HL-60 (cell line): ENCODE measurements around the gene HELZ.

ENCODE experiments used
- DNase-seq, 2 experiments: peaks; one replicate each; pipeline ENCODE4 v3.0.0-alpha.2; 2010 to 2020; ENCODE audit warnings: low read depth in 1 of 2, low spot score in 1 of 2
- H3K27ac ChIP-seq: fragments of 250-450 bp; sonication (Bioruptor Pico); replicated peaks from 2 replicates; pipeline ENCODE4 v1.5.1; 2020; ENCODE audit warnings: mild to moderate bottlenecking, moderate library complexity
- H3K27me3 ChIP-seq: fragments of 250-450 bp; sonication (Bioruptor Pico); 2 replicates; pipeline ENCODE4 v1.5.1; 2021; ENCODE audit warnings: mild to moderate bottlenecking, moderate library complexity; ENCODE audit not compliant: insufficient read depth, poor library complexity, severe bottlenecking
- H3K4me3 ChIP-seq: replicated peaks from 2 replicates; pipeline ENCODE4 v1.5.1; 2011; ENCODE audit warnings: mild to moderate bottlenecking, control low read depth, low read length; ENCODE audit not compliant: insufficient read depth
- CTCF ChIP-seq: IDR thresholded peaks from one replicate; pipeline ENCODE4 v1.5.1; 2011; ENCODE audit warnings: low read length, control low read depth, inconsistent platforms; ENCODE audit not compliant: insufficient read depth
- GABPA ChIP-seq: IDR thresholded peaks from 2 replicates; pipeline ENCODE4 v1.6.1; 2012; ENCODE audit warnings: low read depth
- POLR2AphosphoS5 ChIP-seq: IDR thresholded peaks from 2 replicates; pipeline ENCODE4 v1.6.1; 2012; ENCODE audit warnings: low read depth
- REST ChIP-seq: IDR thresholded peaks from 2 replicates; pipeline ENCODE4 v1.6.1; 2012; ENCODE audit warnings: low read depth; ENCODE audit not compliant: insufficient replicate concordance
- SPI1 ChIP-seq: IDR thresholded peaks from 2 replicates; pipeline ENCODE4 v1.6.1; 2012; ENCODE audit warnings: low read depth, mild to moderate bottlenecking, borderline replicate concordance

Gene HELZ

DNA sequence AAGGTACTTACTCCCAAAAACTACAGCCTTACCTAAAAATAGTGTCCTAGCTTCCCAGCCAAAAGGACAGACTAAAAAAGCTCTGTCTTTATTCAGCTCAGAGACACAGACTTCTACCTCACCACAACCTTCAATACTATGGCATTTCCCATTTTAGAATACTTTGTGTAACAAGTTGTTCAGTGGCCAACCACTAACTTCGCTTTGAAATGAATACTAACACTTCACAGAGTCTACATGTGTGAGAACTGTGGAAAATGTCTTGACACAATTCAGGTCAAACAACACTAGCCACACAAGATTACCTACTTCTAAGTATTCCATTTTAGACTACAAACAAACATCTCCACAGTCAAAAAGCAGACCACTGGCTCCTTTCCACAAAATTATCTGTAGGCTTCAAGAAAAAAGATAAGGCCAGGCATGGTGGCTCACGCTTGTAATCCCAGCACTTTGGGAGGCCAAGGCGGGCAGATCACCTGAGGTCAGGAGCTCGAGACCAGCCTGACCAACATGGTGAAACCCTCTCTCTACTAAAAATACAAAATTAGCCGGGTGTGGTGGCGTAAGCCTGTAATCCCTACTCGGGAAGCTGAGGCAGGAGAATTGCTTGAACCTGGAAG is 3.2 kb downstream of the HELZ start:
- TF ChIP-seq SPI1 (no peak), REST (no peak), GABPA (no peak), POLR2AphosphoS5 (no peak)
- no peak overlapping the region for H3K27ac ChIP-seq
- H3K4me3 ChIP-seq = no peak overlapping the region
- no peaks in the 10 kb centered on the region for H3K27me3 ChIP-seq
- no peak for DNase-seq

DNA sequence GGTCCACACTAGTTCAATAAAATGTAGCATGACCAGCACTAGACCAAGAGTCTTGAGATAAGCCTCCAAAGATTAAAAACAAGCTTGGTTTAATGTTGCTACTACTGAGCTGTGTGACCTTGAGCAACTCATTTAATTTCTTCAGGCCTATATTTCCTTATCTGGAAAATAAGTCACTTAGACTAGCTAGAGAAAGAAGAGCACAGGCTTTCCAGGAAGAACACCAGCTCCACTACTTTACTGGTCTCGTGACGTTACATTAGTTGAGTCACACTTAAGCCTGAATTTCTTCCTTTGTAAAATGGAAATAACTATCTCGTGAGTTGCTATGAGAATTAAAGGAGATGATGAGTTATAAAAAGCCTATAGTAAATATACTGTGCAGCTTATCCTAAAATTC is 5.4 kb downstream of the HELZ start:
- Histone ChIP-seq H3K27ac (no peak overlapping the region), H3K27me3 (no peaks in the 10 kb centered on the region), H3K4me3 (no peak overlapping the region)
- no peak for DNase-seq
- TF ChIP-seq GABPA (no peak), REST (no peak), POLR2AphosphoS5 (no peak), CTCF (no peak), SPI1 (no peak)

DNA sequence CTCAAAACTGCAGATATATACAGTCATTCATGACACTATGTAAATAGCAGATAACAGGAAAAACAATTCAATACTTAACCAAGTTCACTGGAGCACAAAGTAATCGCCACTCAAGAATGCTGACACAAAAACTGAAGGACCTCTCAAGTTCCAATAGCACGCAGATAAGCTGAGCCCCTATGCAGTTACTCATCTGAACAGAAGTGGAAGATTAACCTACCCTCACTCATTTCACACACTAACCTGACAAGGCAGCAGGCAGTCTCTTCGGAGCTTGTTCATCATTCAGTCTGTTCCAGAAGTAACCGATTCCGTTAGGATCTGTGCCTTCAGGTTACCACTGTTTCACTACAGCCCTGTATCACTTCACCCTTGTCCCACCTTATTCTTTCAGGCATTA is 6.0 kb downstream of the HELZ start:
- TF ChIP-seq CTCF = no peak
- TF ChIP-seq GABPA = no peak
- no peak for TF ChIP-seq REST
- no peak for TF ChIP-seq POLR2AphosphoS5
- TF ChIP-seq SPI1 = no peak
- Histone ChIP-seq H3K27me3 (no peaks in the 10 kb centered on the region), H3K27ac (no peak overlapping the region), H3K4me3 (no peak overlapping the region)
- DNase-seq = no peak
